Measurements from ENCODE around the gene DCAF12.

GRCh38 chr9:34143116-34143515, 16.6 kb upstream of the DCAF12 start:
- TF ChIP-seq CTCF (IDR thresholded peaks at IDR 0.05): no peak
- no peak for TF ChIP-seq POLR2AphosphoS5 (IDR thresholded peaks at IDR 0.05)

Measured in esophagus muscularis mucosa (tissue), 3 donors.